Glutamatergic neuron (in vitro differentiated cells): Measurements from ENCODE around the gene MS4A4E. TPM values are rescaled to one million over a fixed set of nuclear protein-coding genes. Genes with fewer than 3 reads are reported as not detected.
"Not testable (repeated sequence)": the region's sequence is repeated elsewhere in the genome, so short reads cannot be mapped to it uniquely, and the experiment has no call there.

Source experiments
- DNase-seq: peaks from one replicate; pipeline ENCODE4 v3.0.0; 2022
- H3K27ac Mint-ChIP-seq: one replicate; pipeline ENCODE4 v1.8.0; 2020; ENCODE audit warnings: mild to moderate bottlenecking, mixed read lengths, inconsistent platforms; ENCODE audit not compliant: unreplicated experiment
- H3K27me3 Mint-ChIP-seq: one replicate; pipeline ENCODE4 v1.8.0; 2020; ENCODE audit warnings: mild to moderate bottlenecking, moderate library complexity, mixed read lengths, inconsistent platforms; ENCODE audit not compliant: unreplicated experiment
- H3K36me3 Mint-ChIP-seq: one replicate; pipeline ENCODE4 v1.8.0; 2020; ENCODE audit warnings: mild to moderate bottlenecking, mixed read lengths, inconsistent platforms; ENCODE audit not compliant: unreplicated experiment
- H3K4me1 Mint-ChIP-seq: one replicate; pipeline ENCODE4 v1.8.0; 2020; ENCODE audit warnings: mild to moderate bottlenecking, low read depth, mixed read lengths, inconsistent platforms; ENCODE audit not compliant: unreplicated experiment
- H3K4me3 Mint-ChIP-seq: one replicate; pipeline ENCODE4 v1.8.0; 2020; ENCODE audit warnings: mild to moderate bottlenecking, mixed read lengths, inconsistent platforms; ENCODE audit not compliant: unreplicated experiment
- H3K9me3 Mint-ChIP-seq: one replicate; pipeline ENCODE4 v1.8.0; 2020; ENCODE audit warnings: mild to moderate bottlenecking, moderate library complexity, mixed read lengths, inconsistent platforms; ENCODE audit not compliant: unreplicated experiment
- CTCF ChIP-seq: fragments of 200-600 bp; sonication (generic); IDR thresholded peaks from one replicate; pipeline ENCODE4 v1.5.0; 2021; ENCODE audit not compliant: partially characterized antibody, unreplicated experiment
- total RNA-seq: library from RNA; stranded (reverse); fragmentation: NEBNext Ultra II Directional; extraction: Animal tissue kit (Norgen Biotek cat#: 25700); gene quantifications from one replicate; pipeline ENCODE4 v1.2.1, GENCODE V29; 2021; ENCODE audit not compliant: unreplicated experiment

Gene MS4A4E
- total RNA-seq, 1 donor from 2014 or later, result not detected

GRCh38 chr11:60161107-60161506 is 81.8 kb downstream of the MS4A4E start:
- H3K36me3 Mint-ChIP-seq, result no peaks in the 10 kb centered on the region
- DNase-seq, result no peak
- H3K4me1 Mint-ChIP-seq, result no peaks in the 10 kb centered on the region
- H3K9me3 Mint-ChIP-seq, result no peaks in the 10 kb centered on the region
- H3K27ac Mint-ChIP-seq, result no peak overlapping the region
- TF ChIP-seq CTCF, result no peak
- H3K27me3 Mint-ChIP-seq, result no peaks in the 10 kb centered on the region
- H3K4me3 Mint-ChIP-seq, result no peak overlapping the region

GRCh38 chr11:60159868-60160267 is 83.1 kb downstream of the MS4A4E start:
- TF ChIP-seq CTCF, result no peak
- H3K27ac Mint-ChIP-seq, result no peak overlapping the region
- no peaks in the 10 kb centered on the region for H3K27me3 Mint-ChIP-seq
- no peak overlapping the region for H3K4me3 Mint-ChIP-seq
- no peaks in the 10 kb centered on the region for H3K4me1 Mint-ChIP-seq
- no peaks in the 10 kb centered on the region for H3K36me3 Mint-ChIP-seq
- H3K9me3 Mint-ChIP-seq, result no peaks in the 10 kb centered on the region
- DNase-seq, result no peak

- TF ChIP-seq CTCF, result no peak
- H3K36me3 Mint-ChIP-seq, result no peaks in the 10 kb centered on the region
- no peak for DNase-seq
- no peak overlapping the region for H3K27ac Mint-ChIP-seq
- no peaks in the 10 kb centered on the region for H3K27me3 Mint-ChIP-seq
- no peaks in the 10 kb centered on the region for H3K9me3 Mint-ChIP-seq
- H3K4me3 Mint-ChIP-seq, result no peak overlapping the region
- H3K4me1 Mint-ChIP-seq, result no peaks in the 10 kb centered on the region
These were observed 83.7 kb downstream of the MS4A4E start for GRCh38 chr11:60159284-60159683.

- no peak overlapping the region for H3K27ac Mint-ChIP-seq
- H3K4me1 Mint-ChIP-seq, result no peaks in the 10 kb centered on the region
- no peak overlapping the region for H3K4me3 Mint-ChIP-seq
- no peaks in the 10 kb centered on the region for H3K9me3 Mint-ChIP-seq
- no peak for TF ChIP-seq CTCF
- H3K36me3 Mint-ChIP-seq, result no peaks in the 10 kb centered on the region
- H3K27me3 Mint-ChIP-seq, result no peaks in the 10 kb centered on the region
- DNase-seq, result no peak
These were observed 84.3 kb downstream of the MS4A4E start for GRCh38 chr11:60158636-60159035.

GRCh38 chr11:60155931-60156330 is 87.0 kb downstream of the MS4A4E start:
- Mint-ChIP-seq H3K4me3 (peak overlapping the region; percentile 23), H3K9me3 (no peaks in the 10 kb centered on the region), H3K27me3 (no peaks in the 10 kb centered on the region), H3K4me1 (no peaks in the 10 kb centered on the region), H3K36me3 (no peaks in the 10 kb centered on the region), H3K27ac (no peak overlapping the region)
- DNase-seq, result no peak
- TF ChIP-seq CTCF, result no peak

- H3K4me3 Mint-ChIP-seq, H3K27me3 Mint-ChIP-seq, H3K27ac Mint-ChIP-seq, H3K4me1 Mint-ChIP-seq, H3K9me3 Mint-ChIP-seq, DNase-seq, H3K36me3 Mint-ChIP-seq: not testable (repeated sequence)
These were observed 90.2 kb downstream of the MS4A4E start for GRCh38 chr11:60152727-60153126.
